DOHH2 (cell line): ENCODE measurements around the gene HHAT.

ENCODE experiments used
- CTCF ChIP-seq: fragments of 200-600 bp; sonication (generic); IDR thresholded peaks from one replicate; pipeline ENCODE4 v1.5.1; 2014; ENCODE audit warnings: antibody characterized with exemption, mild to moderate bottlenecking, low read depth, low read length; ENCODE audit not compliant: poor library complexity, severe bottlenecking
- EZH2phosphoT487 ChIP-seq: fragments of 200-600 bp; sonication (generic); IDR thresholded peaks from 2 replicates; pipeline ENCODE4 v1.6.1; 2017; ENCODE audit warnings: borderline replicate concordance, mild to moderate bottlenecking, antibody characterized with exemption, low read length, moderate library complexity, mixed read lengths

GRCh38 chr1:210686841-210687240 is 358.1 kb downstream of the HHAT start:
- TF ChIP-seq CTCF (no peak), EZH2phosphoT487 (no peak)
